Epidermal melanocyte (primary cell): ENCODE results near the gene CNP.
A peak's percentile ranks its signal among the peaks of the same experiment; 100 is the strongest.

Experiments used
- DNase-seq: peaks from one replicate; pipeline ENCODE4 v3.0.0; 2011; ENCODE audit warnings: low spot score; ENCODE audit not compliant: insufficient read length

CNP gene

GRCh38 chr17:41941168-41941567 lies 25.4 kb upstream of the CNP start:
- no peak for DNase-seq

DNA sequence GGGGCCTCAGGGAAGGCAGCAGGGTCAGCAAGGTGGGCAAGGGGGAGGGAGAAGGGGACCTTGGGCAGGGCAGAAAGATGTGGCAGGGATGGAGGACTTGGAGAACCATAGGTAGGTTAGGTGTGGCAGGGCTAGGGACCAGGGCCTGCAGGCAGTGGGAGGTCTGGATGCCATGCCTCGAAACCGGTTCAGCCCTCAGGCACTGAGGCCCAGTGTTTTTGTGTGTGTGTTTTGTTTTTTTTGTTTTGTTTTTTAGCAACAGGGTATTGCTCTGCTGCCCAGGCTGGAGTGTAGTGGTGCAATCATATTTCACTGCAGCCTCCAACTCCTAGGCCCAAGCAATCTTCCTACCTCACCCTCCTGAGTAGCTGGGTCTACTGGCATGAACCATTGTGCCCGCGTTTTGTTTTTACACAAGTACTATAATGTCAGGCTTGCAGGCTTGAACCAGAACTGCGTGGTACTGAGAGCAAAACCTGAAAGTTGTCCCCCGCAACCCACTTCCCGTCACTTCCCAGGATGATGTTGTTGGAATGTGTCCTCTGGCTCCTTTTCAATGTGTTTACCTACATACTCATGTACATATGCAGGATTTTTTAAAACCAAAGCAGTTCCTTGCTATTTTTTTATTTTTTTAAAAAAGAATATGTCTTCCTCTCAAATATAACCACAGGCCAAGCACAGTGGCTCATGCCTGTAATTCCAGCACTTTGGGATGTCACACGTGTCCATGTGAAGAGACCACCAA lies 23.8 kb upstream of the CNP start:
- DNase-seq: no peak

- DNase-seq: no peak
Measured at GRCh38 chr17:41943492-41943891, 23.1 kb upstream of the CNP start.

- DNase-seq: no peak
Measured at GRCh38 chr17:41944943-41945342, 21.7 kb upstream of the CNP start.

GRCh38 chr17:41948762-41949460 lies 17.7 kb upstream of the CNP start:
- no peak for DNase-seq

DNA sequence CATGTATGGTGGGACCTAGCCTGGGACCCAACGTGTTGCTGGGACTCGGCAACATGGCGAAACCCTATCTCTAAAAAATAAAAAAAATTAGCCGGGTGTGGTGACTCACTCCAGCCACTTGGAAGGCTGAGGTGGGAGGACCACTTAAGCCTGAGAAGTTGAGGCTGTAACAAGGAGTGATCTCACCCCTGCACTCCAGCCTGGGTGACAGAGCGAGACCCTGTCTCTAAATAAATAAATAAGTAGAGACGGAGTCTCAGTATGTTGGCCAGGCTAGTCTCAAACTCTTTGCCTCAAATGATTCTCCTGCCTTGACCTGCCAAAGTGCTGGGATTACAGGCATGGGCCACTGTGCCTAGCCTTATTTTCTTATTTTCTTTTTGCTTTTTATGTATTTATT lies 10.1 kb upstream of the CNP start:
- DNase-seq: no peak

GRCh38 chr17:41957031-41957868 lies 9.3 kb upstream of the CNP start:
- DNase-seq: no peak

DNA sequence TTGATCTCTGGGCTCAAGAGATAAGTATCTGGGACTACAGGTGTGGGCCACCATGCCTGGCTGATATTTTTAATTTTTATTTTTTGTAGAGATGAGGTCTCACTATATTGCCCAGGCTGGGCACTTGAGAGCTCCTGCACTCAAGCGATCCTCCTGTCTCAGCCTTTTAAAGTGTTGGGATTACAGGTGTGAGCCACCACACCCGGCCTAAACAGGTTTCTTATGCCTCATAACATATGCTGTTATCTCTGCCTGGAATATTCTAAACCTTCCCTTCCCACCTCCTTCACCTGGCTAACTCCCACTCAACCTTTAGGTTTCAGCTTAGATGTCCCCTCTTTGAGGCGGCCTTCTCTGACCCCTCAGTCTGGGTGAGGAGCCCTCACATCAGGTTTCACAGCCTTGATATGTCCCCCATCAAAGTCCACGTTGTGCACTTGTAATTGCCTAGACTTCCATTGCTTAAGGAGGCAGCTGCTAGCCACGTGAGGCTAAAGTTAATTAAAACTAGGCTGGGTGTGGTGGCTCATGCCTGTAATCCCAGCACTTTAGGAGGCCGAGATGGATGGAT lies 8.6 kb upstream of the CNP start:
- no peak for DNase-seq

GRCh38 chr17:41959030-41959335 lies 7.6 kb upstream of the CNP start:
- DNase-seq: no peak

DNA sequence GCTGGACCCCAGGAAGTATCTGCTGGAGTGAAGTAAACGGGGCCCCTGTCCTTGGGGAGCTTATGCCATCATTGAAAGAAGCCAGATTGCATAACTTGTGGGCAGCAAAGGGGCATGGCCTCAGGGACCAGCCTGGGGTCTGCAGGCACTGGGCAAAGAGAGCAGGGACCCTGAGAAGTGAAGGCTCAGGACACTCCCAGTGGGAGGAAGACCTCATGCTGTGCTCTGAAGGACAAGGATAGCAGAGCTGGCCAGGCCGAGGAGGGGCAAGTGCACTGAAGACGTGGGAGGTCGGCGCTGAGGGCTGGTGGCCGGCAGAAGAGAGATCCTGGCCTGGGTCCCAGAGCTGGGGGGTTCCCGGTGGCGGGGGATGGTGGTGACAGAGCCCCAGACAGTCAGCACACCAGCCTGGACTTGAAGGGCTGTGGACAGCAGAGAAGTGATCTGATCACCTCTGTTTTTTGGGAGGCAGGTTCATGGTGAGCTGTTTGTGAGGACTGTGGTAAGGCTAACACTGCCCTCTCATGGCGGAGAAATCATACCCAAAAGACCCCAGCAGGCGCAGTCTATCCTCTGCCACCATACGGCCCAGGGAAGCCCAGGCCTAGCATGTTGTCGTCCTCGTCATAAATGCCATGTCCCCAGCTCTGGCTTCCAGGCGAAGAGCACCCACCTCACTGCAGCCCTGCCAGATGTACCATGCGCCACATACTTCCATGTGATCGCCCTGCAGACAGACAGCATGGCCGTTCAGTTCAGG lies 7.1 kb upstream of the CNP start:
- no peak for DNase-seq

- DNase-seq: no peak
Measured at GRCh38 chr17:41962111-41962510, 4.5 kb upstream of the CNP start.

DNA sequence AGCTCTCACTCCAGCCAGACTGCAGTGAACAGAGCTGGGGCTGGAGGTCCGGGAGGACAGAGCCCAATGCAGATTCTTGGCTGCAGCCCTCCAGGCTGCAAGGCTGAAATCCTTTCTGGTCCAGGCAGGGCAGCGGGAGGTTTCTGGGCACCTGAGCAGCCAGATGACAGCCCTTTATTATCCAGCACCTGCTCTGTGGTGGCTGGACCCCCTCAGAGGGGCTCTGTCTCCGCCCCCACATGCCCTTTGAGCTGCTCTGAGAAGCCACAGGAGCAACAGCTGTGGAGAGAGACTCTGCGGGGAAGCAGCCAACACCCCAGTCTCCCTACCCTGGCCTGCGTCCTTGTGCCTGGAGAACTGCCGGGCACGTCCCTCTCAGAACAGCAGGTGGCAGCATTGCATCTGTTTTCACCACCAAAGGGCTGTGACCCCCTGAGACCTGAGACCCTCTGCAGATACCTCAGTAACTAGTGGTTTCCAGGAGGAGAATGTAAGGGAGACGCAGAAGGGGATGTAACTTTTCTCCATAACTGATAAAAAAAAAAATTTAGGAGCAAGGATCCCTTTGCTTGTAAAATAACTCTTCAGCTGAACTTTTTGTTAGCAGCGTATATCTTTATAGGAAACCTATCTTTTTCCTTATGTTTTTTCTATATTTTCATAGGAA lies 3.7 kb upstream of the CNP start:
- DNase-seq: peak; percentile 84

DNA sequence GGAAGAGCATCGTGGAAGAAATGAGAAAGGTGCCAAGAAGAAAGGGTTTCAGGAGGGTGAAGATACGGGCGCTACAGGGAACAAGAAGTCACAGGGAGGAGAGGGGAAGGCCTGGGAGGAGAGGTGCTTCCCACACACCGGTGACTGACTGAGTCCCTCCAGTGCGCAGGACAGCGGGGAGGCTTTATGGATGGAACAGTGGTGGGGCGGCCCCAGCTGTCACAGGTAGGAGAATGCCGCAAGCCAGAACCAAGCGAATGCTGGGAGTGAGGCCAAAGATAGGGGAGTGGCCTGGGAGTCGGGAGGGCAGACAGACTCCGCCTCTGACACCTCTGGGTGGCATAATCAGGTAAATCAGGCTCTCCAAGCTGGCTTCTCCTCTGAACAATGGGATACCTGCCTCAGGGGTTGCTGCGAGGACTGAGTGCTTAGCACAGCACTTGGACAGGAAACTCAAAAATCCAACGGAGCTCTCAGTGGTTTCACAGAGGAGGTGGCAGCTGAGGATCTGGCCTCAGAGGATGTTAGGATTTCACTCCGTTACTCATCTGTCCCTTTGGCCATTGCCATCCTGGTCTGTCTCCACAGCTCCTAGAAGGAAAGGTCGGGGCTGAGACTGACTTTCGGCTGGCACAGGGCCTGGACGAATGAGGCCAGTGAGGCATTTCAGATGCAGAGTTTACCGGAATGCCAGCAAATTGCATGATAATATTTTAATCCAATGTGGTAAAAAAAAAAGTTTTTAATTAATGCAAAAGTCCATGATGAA lies 717 bp upstream of the CNP start:
- DNase-seq: no peak

- DNase-seq: peak; percentile 49
Measured at GRCh38 chr17:41967141-41967920, 736 bp downstream of the CNP start.

GRCh38 chr17:41967921-41968578 lies 1.5 kb downstream of the CNP start:
- no peak for DNase-seq

GRCh38 chr17:41968676-41969075 lies 2.1 kb downstream of the CNP start:
- DNase-seq: no peak

- no peak for DNase-seq
Measured at GRCh38 chr17:41970901-41971331, 4.3 kb downstream of the CNP start.

DNA sequence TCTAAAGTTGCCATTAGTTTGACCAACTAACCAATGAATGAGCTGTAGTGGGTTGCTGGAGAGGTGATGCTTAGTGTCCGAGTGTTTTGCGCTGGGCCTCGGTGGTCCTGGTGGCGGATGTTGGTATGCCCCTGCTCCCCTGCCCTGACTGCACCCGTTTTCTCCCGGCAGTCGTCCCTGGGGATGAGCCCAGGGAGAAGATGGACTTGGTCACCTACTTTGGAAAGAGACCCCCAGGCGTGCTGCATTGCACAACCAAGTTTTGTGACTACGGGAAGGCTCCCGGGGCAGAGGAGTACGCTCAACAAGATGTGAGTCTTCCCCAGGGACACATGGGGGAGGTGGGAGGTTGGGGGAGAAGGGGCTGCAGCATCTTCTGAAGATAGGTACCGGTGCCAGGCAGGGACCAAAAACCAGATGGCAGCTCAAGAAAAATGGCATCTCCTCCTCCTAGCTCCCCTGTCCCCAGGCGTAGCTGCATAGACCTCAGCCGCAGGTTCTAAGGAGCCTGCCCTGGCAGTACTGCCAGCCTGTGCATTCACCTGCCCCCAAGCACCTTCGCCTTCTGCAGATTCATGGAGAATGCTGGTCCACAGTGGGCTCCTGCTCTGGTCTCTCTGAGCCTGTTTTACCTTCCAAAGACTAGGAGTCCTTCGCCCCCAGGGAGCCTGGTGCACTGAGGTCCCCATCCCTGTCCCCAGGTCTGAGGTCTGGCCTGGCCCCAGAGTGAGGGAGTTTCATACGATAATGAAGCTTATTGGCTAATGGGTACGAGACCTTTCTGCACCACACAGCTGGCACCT lies 5.3 kb downstream of the CNP start:
- DNase-seq: no peak
